Glomerular endothelial cell (primary cell): ENCODE results near the gene ABHD8. TPM values are rescaled to one million over a fixed set of nuclear protein-coding genes. Genes with fewer than 3 reads are reported as not detected.

Experiments used
- DNase-seq: peaks from one replicate; pipeline ENCODE4 v3.0.0-alpha.2; 2011; ENCODE audit warnings: low read depth, low spot score; ENCODE audit errors: extremely low read depth
- total RNA-seq: library from RNA; depleted of rRNA; stranded (reverse); fragments of >200 nt; gene quantifications from 2 replicates; pipeline ENCODE4 v1.2.3, GENCODE V29; 2015

Gene ABHD8
- total RNA-seq, 1 donor from 2014 or later: 9.3 TPM

- no peak for DNase-seq
Measured at GRCh38 chr19:17243830-17244617, 59.2 kb downstream of the ABHD8 start.

DNA sequence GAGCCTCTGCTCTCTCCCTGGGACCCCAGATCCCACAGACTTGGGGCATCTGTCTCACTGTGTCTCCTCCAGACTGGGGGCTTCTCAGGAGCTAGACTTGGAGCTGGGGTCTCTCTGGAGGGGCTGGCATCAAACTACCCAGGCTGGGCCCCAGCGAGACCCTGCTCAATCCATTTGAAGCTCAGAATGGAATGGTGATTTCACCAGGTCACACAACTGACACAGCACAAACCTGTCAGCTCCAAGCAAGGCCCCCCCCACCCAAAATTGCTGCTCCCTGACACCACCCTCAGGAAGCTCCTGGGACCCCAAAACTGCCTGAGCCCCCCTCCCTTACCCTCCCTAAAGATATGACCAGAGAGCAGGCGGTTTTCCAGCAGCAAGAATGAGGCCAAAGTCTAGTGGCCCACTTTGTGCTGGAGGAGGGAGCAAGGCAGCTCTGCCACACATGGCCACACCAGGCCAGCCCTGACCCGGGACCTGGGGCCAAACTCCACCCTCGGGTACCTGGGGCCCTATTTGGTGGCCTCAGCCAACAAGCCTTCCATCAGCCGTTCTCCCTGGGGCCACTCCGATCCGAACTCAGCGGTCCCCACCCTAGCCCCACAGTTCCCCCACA, 59.9 kb downstream of the ABHD8 start:
- DNase-seq: no peak

DNA sequence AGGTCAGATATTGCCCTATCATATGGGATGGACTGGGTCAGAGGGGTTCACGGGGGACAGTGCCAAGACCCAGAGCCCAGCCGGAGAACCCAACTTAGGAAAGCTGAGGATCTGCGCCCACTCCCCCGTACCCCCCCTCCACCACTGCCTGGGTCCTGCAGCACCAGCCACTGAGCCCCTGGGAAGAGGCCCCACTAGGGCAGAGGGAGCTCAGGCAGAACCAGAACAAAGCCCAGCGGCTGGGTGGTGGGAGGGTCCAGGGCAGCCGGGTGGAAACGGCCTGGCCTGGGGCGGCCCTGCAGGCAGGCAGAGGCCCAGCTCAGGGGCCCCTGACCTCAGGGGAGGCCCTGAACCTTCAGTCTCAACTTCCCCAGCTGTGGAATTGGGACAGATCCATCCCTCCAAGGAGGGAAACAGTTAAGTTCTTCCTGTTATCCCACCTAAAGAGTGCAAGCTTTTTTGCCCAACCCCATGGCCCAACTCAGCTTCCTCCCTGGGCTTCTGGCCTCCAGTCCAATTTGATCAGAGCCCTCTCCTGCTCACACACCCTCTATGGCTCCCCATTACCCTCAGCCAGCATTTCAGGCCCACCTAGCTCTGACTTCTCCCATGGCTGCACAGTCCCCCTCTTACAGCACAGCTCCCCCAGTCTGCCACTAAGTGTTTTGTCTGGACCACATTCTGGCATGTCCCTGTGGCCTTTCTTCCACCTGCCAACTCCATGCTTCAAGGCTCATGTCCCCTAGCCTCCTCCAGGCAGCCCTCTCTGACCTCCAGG, 60.6 kb downstream of the ABHD8 start:
- DNase-seq: no peak

Other genes starting within 250 kb of the ABHD8 start
- gene HAUS8, start 228.0 kb downstream of the ABHD8 start, total RNA-seq: 2.8 and 4.9 TPM in 2 replicates
- 93.1 and 125 TPM in 2 replicates for gene MYO9B, start 227.6 kb downstream of the ABHD8 start, total RNA-seq
- gene USE1, start 88.1 kb downstream of the ABHD8 start, total RNA-seq: 24.5 and 32.5 TPM in 2 replicates
- gene OCEL1, start 77.2 kb downstream of the ABHD8 start, total RNA-seq: 6.5 and 15.1 TPM in 2 replicates
- gene NR2F6, start 57.5 kb downstream of the ABHD8 start, total RNA-seq: 68.1 and 75.5 TPM in 2 replicates
- gene USHBP1, start 38.7 kb downstream of the ABHD8 start, total RNA-seq: 31.3 and 40.0 TPM in 2 replicates
- 78.9 and 94.9 TPM in 2 replicates for gene BABAM1, start 36.0 kb downstream of the ABHD8 start, total RNA-seq
- gene ANKLE1, start 21.5 kb downstream of the ABHD8 start, total RNA-seq: 0.39 and 4.3 TPM in 2 replicates
- gene MRPL34, start 2.4 kb upstream of the ABHD8 start, total RNA-seq: 91.0 and 103 TPM in 2 replicates
- gene DDA1, start 6.1 kb upstream of the ABHD8 start, total RNA-seq: 74.4 and 78.0 TPM in 2 replicates
- gene ANO8, start 31.4 kb upstream of the ABHD8 start, total RNA-seq: 6.3 and 9.6 TPM in 2 replicates
- 16.6 and 34.1 TPM in 2 replicates for gene GTPBP3, start 34.1 kb upstream of the ABHD8 start, total RNA-seq
- 5.4 and 22.9 TPM in 2 replicates for gene PLVAP, start 73.9 kb upstream of the ABHD8 start, total RNA-seq
- not detected in 2 replicates for gene CCDC194, start 90.8 kb upstream of the ABHD8 start, total RNA-seq
- gene BST2, start 102.2 kb upstream of the ABHD8 start, total RNA-seq: 22.8 and 111 TPM in 2 replicates
- 88.2 and 108 TPM in 2 replicates for gene MVB12A, start 116.6 kb upstream of the ABHD8 start, total RNA-seq
- 0.06 and 0.39 TPM in 2 replicates for gene TMEM221, start 145.2 kb upstream of the ABHD8 start, total RNA-seq
- not detected in 2 replicates for gene NXNL1, start 157.5 kb upstream of the ABHD8 start, total RNA-seq
- 24.6 and 29.5 TPM in 2 replicates for gene SLC27A1, start 167.1 kb upstream of the ABHD8 start, total RNA-seq
- gene PGLS, start 208.2 kb upstream of the ABHD8 start, total RNA-seq: 168 and 179 TPM in 2 replicates